IMR-90 (cell line): ENCODE results near the gene TNRC6C. TPM values are rescaled to one million over a fixed set of nuclear protein-coding genes. Genes with fewer than 3 reads are reported as not detected.
A peak's percentile ranks its signal among the peaks of the same experiment; 100 is the strongest.

ENCODE experiments used
- ATAC-seq: fragments of 200-7000 bp; cut with Tn5 transposase; 2 replicates; pipeline ENCODE4 v1.9.1; 2020; ENCODE audit warnings: low read depth, mild to moderate bottlenecking, moderate library complexity
- BruUV-seq: library from RNA; stranded (reverse); fragments of 400-500 nt; replicated peaks from 2 replicates; lab custom pipeline; 2021; lab: Mats Ljungman, UMichigan
- CTCF ChIA-PET: fragments of 300-600 bp; formaldehyde crosslinking; extraction: SDS; loops from one replicate; lab custom pipeline; 2021; ENCODE audit warnings: antibody characterized with exemption; lab: Yijun Ruan, JAX
- POLR2A ChIA-PET: fragments of 300-600 bp; sonication (Branson Sonifier 250); formaldehyde crosslinking; loops from one replicate; lab custom pipeline; 2022; ENCODE audit warnings: antibody characterized with exemption; ENCODE audit not compliant: unreplicated experiment; lab: Charles Lee
- DNase-seq: peaks from one replicate; pipeline ENCODE4 v3.0.0; 2013
- H2AFZ ChIP-seq: replicated peaks from 2 replicates; pipeline ENCODE3; 2013; ENCODE audit warnings: low read length, mild to moderate bottlenecking; ENCODE audit not compliant: poor library complexity
- H2AK5ac ChIP-seq: 2 replicates; pipeline ENCODE4 v1.6.1; 2013; ENCODE audit warnings: low read depth, low read length, inconsistent platforms
- H2AK9ac ChIP-seq: replicated peaks from 2 replicates; pipeline ENCODE3; 2013; ENCODE audit warnings: mild to moderate bottlenecking, low read depth, low read length, moderate library complexity; ENCODE audit not compliant: poor library complexity
- H2BK120ac ChIP-seq: 2 replicates; pipeline ENCODE4 v1.6.1; 2013; ENCODE audit warnings: low read depth, low read length, inconsistent platforms
- H2BK15ac ChIP-seq: 3 replicates; pipeline ENCODE4 v1.6.1; 2013; ENCODE audit warnings: low read depth, low read length, inconsistent platforms
- H2BK20ac ChIP-seq: 2 replicates; pipeline ENCODE4 v1.6.1; 2013; ENCODE audit warnings: low read depth, mild to moderate bottlenecking, inconsistent platforms, low read length, moderate library complexity
- H2BK5ac ChIP-seq: 2 replicates; pipeline ENCODE4 v1.6.1; 2013; ENCODE audit warnings: mild to moderate bottlenecking, low read depth, low read length, inconsistent platforms; ENCODE audit not compliant: poor library complexity, severe bottlenecking
- H3K14ac ChIP-seq: replicated peaks from 2 replicates; pipeline ENCODE4 v1.6.1; 2013; ENCODE audit warnings: low read depth, low read length, inconsistent platforms
- H3K18ac ChIP-seq: 2 replicates; pipeline ENCODE4 v1.6.1; 2013; ENCODE audit warnings: low read depth, low read length, control low read depth
- H3K23ac ChIP-seq: 2 replicates; pipeline ENCODE4 v1.6.1; 2013; ENCODE audit warnings: low read depth, low read length, inconsistent platforms
- H3K27ac ChIP-seq: 2 replicates; pipeline ENCODE4 v1.5.1; 2013; ENCODE audit warnings: mild to moderate bottlenecking, control low read depth, low read length; ENCODE audit not compliant: insufficient read depth
- H3K27me3 ChIP-seq: 2 replicates; pipeline ENCODE4 v1.6.1; 2013; ENCODE audit warnings: low read length; ENCODE audit not compliant: control insufficient read depth, insufficient read depth
- H3K36me3 ChIP-seq: 2 replicates; pipeline ENCODE4 v1.6.1; 2013; ENCODE audit warnings: low read length, mixed read lengths; ENCODE audit not compliant: control insufficient read depth, insufficient read depth
- H3K4ac ChIP-seq: 2 replicates; pipeline ENCODE4 v1.6.1; 2013; ENCODE audit warnings: low read depth, low read length, inconsistent platforms
- H3K4me1 ChIP-seq: 2 replicates; pipeline ENCODE4 v1.6.1; 2013; ENCODE audit warnings: low read length, mixed read lengths; ENCODE audit not compliant: control insufficient read depth, insufficient read depth
- H3K4me2 ChIP-seq: 2 replicates; pipeline ENCODE4 v1.6.1; 2013; ENCODE audit warnings: low read depth, mild to moderate bottlenecking, control low read depth, low read length, moderate library complexity
- H3K4me3 ChIP-seq: 2 replicates; pipeline ENCODE4 v1.5.1; 2013; ENCODE audit warnings: low read depth, mild to moderate bottlenecking, control low read depth, low read length, moderate library complexity; ENCODE audit not compliant: insufficient read depth
- H3K56ac ChIP-seq: 2 replicates; pipeline ENCODE4 v1.6.1; 2013; ENCODE audit warnings: low read length, inconsistent platforms; ENCODE audit not compliant: insufficient read depth; ENCODE audit errors: extremely low read depth
- H3K79me1 ChIP-seq, 2 experiments: 2 replicates each; pipeline ENCODE4 v1.6.1; 2013; ENCODE audit warnings: low read length in 2 of 2, inconsistent platforms in 1 of 2, low read depth in 1 of 2
- H3K9ac ChIP-seq: 2 replicates; pipeline ENCODE4 v1.6.1; 2013; ENCODE audit warnings: low read depth, low read length, control low read depth
- H3K9me1 ChIP-seq: 2 replicates; pipeline ENCODE4 v1.6.1; 2013; ENCODE audit warnings: low read length, inconsistent platforms; ENCODE audit not compliant: insufficient read depth
- H3K9me3 ChIP-seq: 2 replicates; pipeline ENCODE4 v1.6.1; 2013; ENCODE audit warnings: low read length; ENCODE audit not compliant: control insufficient read depth, insufficient read depth
- H4K20me1 ChIP-seq: 2 replicates; pipeline ENCODE4 v1.6.1; 2013; ENCODE audit warnings: low read length, inconsistent platforms; ENCODE audit not compliant: insufficient read depth
- H4K5ac ChIP-seq: 2 replicates; pipeline ENCODE4 v1.6.1; 2013; ENCODE audit warnings: mild to moderate bottlenecking, low read depth, low read length, control low read depth
- H4K8ac ChIP-seq, 2 experiments: 2 replicates each; pipeline ENCODE4 v1.6.1; 2013; ENCODE audit warnings: low read depth in 2 of 2, low read length in 2 of 2, control low read depth in 1 of 2, inconsistent platforms in 1 of 2
- H4K91ac ChIP-seq: 2 replicates; pipeline ENCODE4 v1.6.1; 2013; ENCODE audit warnings: low read depth, low read length, inconsistent platforms; ENCODE audit not compliant: insufficient read depth
- MAFK ChIP-seq: IDR thresholded peaks from 2 replicates; pipeline ENCODE4 v1.6.1; 2012; ENCODE audit warnings: low read depth, low read length, improper control_type of control experiment
- WGBS, 2 experiments: methylation state at CpG; one replicate each; pipeline versions ENCODE4 v1.1.5 to v1.1.7; 2013; ENCODE audit warnings: missing lambda C conversion rate in 2 of 2; ENCODE audit not compliant: insufficient read length in 1 of 2; ENCODE audit errors: extremely low coverage in 2 of 2; 5-methylcytosine and 5-hydroxymethylcytosine counted together
- dilution Hi-C: fragments of 300-500 bp; cut with HindIII; formaldehyde crosslinking; loops from one replicate; pipeline ENCODE4 v1.14.3; 2018; ENCODE audit warnings: low sequenced_read_pairs; ENCODE audit not compliant: unreplicated experiment
- in situ Hi-C: fragments of 300-500 bp; cut with MboI; formaldehyde crosslinking; loops from 3 replicates; pipeline ENCODE4 v1.14.3; 2019; ENCODE audit warnings: low sequenced_read_pairs, inconsistent platforms, mixed read lengths
- intact Hi-C: fragments of 100-400 bp; cut with micrococcal nuclease; formaldehyde crosslinking; loops from 2 replicates; pipeline ENCODE4 v1.10.0; 2022
- polyA plus RNA-seq, 3 experiments: library from polyadenylated mRNA; depleted of rRNA; stranded (reverse); fragments of >200 nt; gene quantifications; 2 replicates each; pipeline ENCODE4 v1.2.3, GENCODE V29; 2012; ENCODE audit warnings: low replicate concordance in 1 of 3
- total RNA-seq: library from RNA; depleted of rRNA; stranded (reverse); fragments of >200 nt; gene quantifications from 2 replicates; pipeline ENCODE4 v1.2.3, GENCODE V29; 2012

TNRC6C gene
- total and polyA plus RNA-seq, 2 of the 4 experiments (the other 2 are of a cell fraction): 1.6 to 2.7 TPM

GRCh38 chr17:78022425-78022824 is 63.9 kb downstream of the TNRC6C start:
- no peak overlapping the region for H3K18ac ChIP-seq
- ChIA-PET POLR2A (no interaction called here), CTCF (interaction anchor here (0.7 to 1.0 kb wide), 2 partner anchors 8 to 63 kb away, joined by 3 to 4 read pairs; no protein-coding TSS in a partner anchor)
- H3K9ac ChIP-seq: no peak overlapping the region
- 0 out of 4 replicates have a peak, but pooled peaks cover 0 to 3% of the 10 kb centered on the region in 2 experiments for H3K79me1 ChIP-seq
- no peak overlapping the region for H3K4ac ChIP-seq
- DNase-seq (peak; percentile 22), ATAC-seq (no peak)
- H4K8ac ChIP-seq: no peak overlapping the region
- no peak overlapping the region for H2AFZ ChIP-seq
- H2AK5ac ChIP-seq: no peak overlapping the region
- H4K91ac ChIP-seq: no peak overlapping the region
- BruUV-seq: no TSS peak
- no peak overlapping the region for H2BK5ac ChIP-seq
- no peak overlapping the region for H3K23ac ChIP-seq
- no peak overlapping the region for H3K14ac ChIP-seq
- H3K27ac ChIP-seq: no peak overlapping the region
- in situ Hi-C loops: no loop called here
- H3K56ac ChIP-seq: no peak overlapping the region
- H3K36me3 ChIP-seq: no peaks in the 10 kb centered on the region
- no peaks in the 10 kb centered on the region; the same call in 1 of the 2 replicates for H3K4me1 ChIP-seq
- no peak overlapping the region for H3K4me2 ChIP-seq
- no peak overlapping the region for H3K4me3 ChIP-seq
- no peaks in the 10 kb centered on the region for H4K20me1 ChIP-seq
- no peak overlapping the region for H4K5ac ChIP-seq
- WGBS, 2 experiments: no CpG with 5 or more reads among the region's 2 CpGs
- H2BK20ac ChIP-seq: no peak overlapping the region
- intact Hi-C loops: no loop called here
- no peak for TF ChIP-seq MAFK
- dilution Hi-C loops: no loop called here
- no peak overlapping the region for H2BK120ac ChIP-seq
- no peak overlapping the region for H2AK9ac ChIP-seq
- no peak overlapping the region for H2BK15ac ChIP-seq
- peaks cover 3% of the 10 kb centered on the region; the same call in 1 of the 2 replicates for H3K9me1 ChIP-seq
- no peaks in the 10 kb centered on the region for H3K9me3 ChIP-seq
- H3K27me3 ChIP-seq: no peaks in the 10 kb centered on the region
